Measurements from ENCODE around the gene STK32C.

STK32C gene

DNA sequence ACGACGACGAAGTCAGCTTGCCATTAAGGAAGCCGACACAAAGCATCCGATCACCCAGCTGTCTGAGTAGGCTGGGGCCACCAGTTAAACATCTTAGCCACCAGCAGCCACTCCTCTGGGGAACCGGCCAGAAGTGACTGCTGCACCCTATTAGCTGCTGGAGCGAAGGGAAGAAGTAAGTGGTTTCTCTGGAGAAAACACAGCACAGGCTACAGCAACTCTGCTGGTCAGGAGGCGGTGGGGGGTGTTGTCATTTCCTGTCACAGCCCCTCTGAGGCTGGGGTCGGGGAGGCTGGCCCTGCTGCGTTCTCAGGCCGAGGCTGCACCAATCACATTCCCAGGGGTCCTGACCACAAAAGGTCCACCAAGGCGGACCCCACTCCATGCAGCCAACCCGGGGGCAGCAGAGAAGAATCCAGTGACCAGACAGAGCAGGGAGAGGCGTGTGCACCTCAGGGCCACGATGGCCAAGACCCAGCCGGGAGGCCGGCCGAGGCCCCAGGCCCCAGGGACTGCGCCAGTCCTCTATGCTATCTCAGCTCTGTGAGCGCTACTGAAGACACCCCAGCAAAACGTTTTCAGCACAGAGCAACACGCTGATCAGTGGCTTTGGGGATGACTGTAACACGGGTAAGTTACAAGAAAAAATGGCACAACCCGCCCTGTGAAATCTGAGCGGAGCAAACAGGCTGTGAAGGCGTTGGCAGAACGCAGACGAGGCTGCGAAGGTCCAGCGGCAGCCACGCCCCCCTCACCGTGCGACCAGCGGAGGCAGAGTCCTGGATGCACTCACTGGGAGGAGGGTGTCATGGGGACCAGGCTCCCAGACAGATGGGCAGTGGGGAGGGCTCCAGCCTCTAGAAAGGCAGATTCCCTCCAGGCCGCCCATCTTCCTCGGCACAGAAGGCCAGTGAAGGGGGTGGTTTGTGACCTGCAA is 24.8 kb downstream of the STK32C start:
- no peak for DNase-seq (ENCODE audit: low read depth in 2 of 2)

DNA sequence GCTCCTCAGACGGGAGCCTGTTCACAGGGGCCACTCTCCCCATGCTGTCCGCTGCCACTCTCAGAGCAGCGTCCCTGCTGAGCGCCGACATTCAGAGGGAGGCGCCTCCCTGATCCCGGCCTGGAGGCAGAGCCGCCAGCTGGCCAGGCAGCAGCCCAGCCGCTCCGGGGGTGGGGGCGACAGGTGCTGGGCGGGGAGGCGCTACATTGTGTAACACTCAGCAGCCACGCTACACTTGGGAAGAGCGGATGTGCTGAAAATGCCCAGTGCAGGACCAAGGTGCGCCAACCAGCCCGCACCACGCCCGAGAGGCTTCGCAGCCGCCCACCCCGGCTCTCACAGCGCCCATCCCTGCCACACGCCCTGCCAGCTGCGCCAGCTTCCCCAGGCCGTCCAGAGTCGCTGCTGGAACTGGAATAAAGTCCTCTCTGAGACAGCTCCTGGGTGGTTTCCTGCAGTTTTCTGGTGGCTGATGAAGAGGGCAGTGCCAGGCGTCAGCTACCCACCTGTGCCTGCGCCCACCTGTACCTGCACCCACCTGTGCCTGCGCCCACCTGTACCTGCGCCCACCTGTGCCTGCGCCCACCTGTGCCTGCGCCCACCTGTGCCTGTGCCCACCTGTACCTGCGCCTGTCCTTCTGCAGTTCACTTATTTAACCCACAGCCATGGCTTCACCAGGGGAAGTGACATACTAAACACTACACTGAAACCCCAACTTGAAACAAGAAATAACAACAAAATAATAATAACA is 25.7 kb downstream of the STK32C start:
- DNase-seq (ENCODE audit: low read depth in 2 of 2), result no peak

GRCh38 chr10:132280646-132281074 is 27.1 kb downstream of the STK32C start:
- no peak for DNase-seq (ENCODE audit: low read depth in 2 of 2)

DNA sequence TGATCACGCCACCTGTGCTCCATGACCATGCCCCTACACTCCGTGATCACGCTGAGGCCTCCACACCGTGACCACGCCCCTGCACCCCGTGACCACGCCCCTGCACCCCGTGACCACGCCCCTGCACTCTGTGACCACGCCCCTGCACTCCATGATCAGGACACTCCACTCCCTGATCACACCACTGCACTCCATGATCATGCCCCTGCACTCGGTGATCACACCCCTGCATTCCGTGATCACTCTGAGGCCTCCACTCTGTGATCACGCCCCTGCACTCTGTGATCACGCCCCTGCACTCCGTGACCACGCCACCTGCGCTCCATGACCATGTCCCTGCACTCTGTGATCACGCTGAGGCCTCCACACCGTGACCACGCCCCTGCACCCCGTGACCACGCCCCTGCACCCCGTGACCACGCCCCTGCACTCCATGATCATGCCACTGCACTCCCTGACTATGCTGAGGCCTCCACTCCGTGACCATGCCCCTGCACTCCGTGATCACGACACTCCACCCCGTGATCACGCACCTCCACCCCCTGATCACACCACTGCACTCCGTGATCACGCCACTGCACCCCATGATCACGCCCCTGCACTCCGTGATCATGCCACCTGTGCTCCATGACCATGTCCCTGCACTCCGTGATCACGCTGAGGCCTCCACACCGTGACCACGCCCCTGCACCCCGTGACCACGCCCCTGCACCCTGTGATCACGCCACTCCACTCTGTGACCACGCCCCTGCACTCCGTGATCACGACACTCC is 27.7 kb downstream of the STK32C start:
- no peak for DNase-seq (ENCODE audit: low read depth in 2 of 2)

GRCh38 chr10:132277311-132277741 is 30.4 kb downstream of the STK32C start:
- DNase-seq (ENCODE audit: low read depth in 2 of 2), result no peak

GRCh38 chr10:132276706-132277105 is 31.0 kb downstream of the STK32C start:
- no peak for DNase-seq (ENCODE audit: low read depth in 2 of 2)

DNA sequence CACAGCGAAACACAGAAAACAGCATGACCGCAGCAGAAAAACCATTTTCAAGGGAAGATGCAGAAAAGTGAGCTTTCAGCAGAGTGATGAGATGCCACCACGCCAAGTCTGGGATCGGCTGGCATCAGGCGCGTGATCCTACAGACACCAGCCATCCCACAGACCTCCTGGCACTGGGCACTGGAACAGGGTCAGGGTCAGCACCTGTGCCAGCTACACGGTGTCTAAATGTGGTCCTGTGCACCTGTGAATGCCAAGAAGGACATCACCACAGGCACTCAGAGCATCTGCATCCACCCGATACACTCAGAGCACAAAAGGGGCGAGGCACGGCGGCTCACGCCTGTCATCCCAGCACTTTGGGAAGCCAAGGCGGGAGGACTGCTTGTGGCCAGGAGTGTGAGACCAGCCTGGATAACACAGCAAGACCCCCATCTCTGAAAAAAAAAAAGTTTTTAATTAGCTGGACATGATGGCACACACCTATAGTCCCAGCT is 31.5 kb downstream of the STK32C start:
- no peak for DNase-seq (ENCODE audit: low read depth in 2 of 2)

DNA sequence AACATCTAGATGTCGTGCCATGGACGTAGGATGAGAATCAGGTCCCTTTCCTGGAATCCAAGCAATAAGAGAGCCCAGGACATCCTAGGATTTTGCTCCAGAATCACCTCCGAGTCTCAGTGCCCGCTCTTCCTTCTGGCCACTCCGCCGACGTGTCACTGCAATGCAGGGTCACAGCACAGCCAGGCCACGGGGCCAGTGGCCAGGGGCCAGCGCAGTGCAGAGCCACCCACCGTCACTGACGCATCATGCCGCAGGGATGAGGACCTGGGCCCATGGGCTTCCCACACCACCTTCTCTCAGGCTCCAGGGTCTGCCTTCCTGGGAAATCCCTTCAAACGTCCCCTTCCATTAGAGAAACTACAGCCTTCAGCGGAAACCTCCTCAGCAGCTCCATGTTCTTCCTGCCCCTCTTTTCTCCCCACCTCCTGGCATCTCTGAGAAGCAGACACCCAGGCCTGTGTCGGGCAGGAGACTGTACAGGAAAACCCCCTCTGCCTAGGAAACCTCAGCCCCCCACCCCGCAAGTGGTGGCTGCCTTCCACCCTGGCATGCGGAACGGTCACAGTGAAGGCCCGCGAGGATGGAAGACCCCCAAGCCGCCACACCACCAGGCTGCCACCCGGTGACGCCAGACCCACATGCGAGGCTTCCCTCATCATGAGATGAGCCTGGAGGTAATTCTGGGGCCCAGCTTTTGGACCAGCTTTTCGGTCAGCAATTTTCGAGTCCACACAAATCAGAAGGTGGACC is 32.1 kb downstream of the STK32C start:
- DNase-seq (ENCODE audit: low read depth in 2 of 2), result no peak

GRCh38 chr10:132274986-132275385 is 32.8 kb downstream of the STK32C start:
- no peak for DNase-seq (ENCODE audit: low read depth in 2 of 2)

- DNase-seq (ENCODE audit: low read depth in 2 of 2), result no peak
These were observed 33.2 kb downstream of the STK32C start for GRCh38 chr10:132274581-132274980.

DNA sequence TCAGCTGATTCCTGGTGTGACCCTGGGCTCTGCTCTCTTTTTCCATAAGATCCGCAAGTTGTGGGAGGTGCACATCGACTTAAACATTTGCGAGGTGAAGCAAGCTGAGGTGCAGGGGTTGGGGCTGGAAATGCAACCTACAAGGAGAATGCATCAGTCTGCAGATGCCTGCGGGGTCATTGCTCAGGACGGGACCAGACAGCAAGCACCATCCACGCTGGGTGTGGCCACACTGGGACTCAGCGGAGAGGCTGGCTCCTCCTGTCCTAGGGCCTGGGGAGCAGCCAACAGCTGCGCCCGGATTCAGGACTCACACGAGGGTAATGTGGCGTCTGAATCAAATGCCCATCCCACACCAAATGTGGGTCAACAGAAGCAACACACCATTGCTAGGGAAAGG is 33.8 kb downstream of the STK32C start:
- DNase-seq (ENCODE audit: low read depth in 2 of 2), result no peak

- no peak for DNase-seq (ENCODE audit: low read depth in 2 of 2)
These were observed 34.3 kb downstream of the STK32C start for GRCh38 chr10:132273304-132273944.

GRCh38 chr10:132272231-132272971 is 35.3 kb downstream of the STK32C start:
- no peak for DNase-seq (ENCODE audit: low read depth in 2 of 2)

GRCh38 chr10:132271458-132272230 is 36.1 kb downstream of the STK32C start:
- no peak for DNase-seq (ENCODE audit: low read depth in 2 of 2)

- no peak for DNase-seq (ENCODE audit: low read depth in 2 of 2)
These were observed 36.9 kb downstream of the STK32C start for GRCh38 chr10:132270721-132271457.

DNA sequence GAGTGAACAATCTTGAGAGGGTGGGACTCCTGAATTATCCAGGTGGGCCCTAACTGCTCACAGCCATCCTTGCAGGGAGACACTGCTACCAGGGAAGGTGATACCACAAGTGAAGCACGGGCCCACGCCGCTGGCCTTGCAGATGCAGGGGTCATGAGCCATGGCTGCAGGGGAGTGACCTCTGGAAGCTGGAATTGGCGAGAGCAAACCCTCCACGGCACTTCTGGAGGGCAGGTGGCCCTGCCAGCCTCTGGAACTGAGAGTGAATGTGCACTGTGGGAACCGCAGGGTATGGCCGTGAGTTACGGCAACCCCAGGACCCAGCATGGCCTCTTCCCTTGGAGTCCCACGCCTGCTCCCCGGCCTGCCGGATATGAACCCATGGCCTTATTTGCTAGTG is 37.5 kb downstream of the STK32C start:
- no peak for DNase-seq (ENCODE audit: low read depth in 2 of 2)

- DNase-seq (ENCODE audit: low read depth in 2 of 2), result no peak
These were observed 38.2 kb downstream of the STK32C start for GRCh38 chr10:132269266-132270230.
